Measurements from ENCODE around the gene RHBDF1. TPM values are rescaled to one million over a fixed set of nuclear protein-coding genes. Genes with fewer than 3 reads are reported as not detected.

Gene RHBDF1
- total RNA-seq, 1 experiment from 2014 or later, result 60.8 TPM

GRCh38 chr16:104355-104754 lies 31.9 kb upstream of the RHBDF1 start (continued):
- TF ChIP-seq ZNF425 (CRISPR knock-in tag; conservative IDR thresholded peaks at IDR 0.05), result no peak
- no peak for TF ChIP-seq ELF4 (CRISPR knock-in tag; IDR thresholded peaks at IDR 0.05; ENCODE audit: low read depth)
- TF ChIP-seq CTCF (IDR thresholded peaks at IDR 0.05), result no peak
- no peak for TF ChIP-seq ETV6 (CRISPR knock-in tag; IDR thresholded peaks at IDR 0.05)

- H3K4me3 Mint-ChIP-seq, result no peak overlapping the region
- H3K9me3 Mint-ChIP-seq, result no peaks in the 10 kb centered on the region
- ATAC-seq, result no peak
- DNase-seq (ENCODE audit: low spot score), result no peak
- H3K36me3 Mint-ChIP-seq, result no peaks in the 10 kb centered on the region; the same call in none of the 2 replicates
- peaks cover 3% of the 10 kb centered on the region; the same call in 1 of the 2 replicates for H3K4me1 Mint-ChIP-seq
- H3K27ac Mint-ChIP-seq, result peak overlapping the region; percentile 57; the same call in 1 of the 2 replicates
- no peak for TF ChIP-seq ESRRA (CRISPR knock-in tag; IDR thresholded peaks at IDR 0.05; ENCODE audit: borderline replicate concordance)
- TF ChIP-seq ZNF671 (CRISPR knock-in tag; IDR thresholded peaks at IDR 0.05), result no peak
- TF ChIP-seq TEAD4 (CRISPR knock-in tag; IDR thresholded peaks at IDR 0.05), result no peak
- TF ChIP-seq ATF2 (CRISPR knock-in tag; IDR thresholded peaks at IDR 0.05; ENCODE audit: borderline replicate concordance, low read depth), result no peak
- no peak for TF ChIP-seq NFATC4 (CRISPR knock-in tag; IDR thresholded peaks at IDR 0.05)
- H3K27me3 Mint-ChIP-seq (ENCODE audit: low read depth), result no peaks in the 10 kb centered on the region
- POLR2A ChIA-PET, result interaction anchor here (0.6 kb wide), 1 partner anchor 15 kb away, joined by 3 read pairs; no protein-coding TSS in a partner anchor
- CTCF ChIA-PET, result interaction anchor here (1.0 to 1.5 kb wide), 2 partner anchors 16 to 36 kb away, joined by 5 to 6 read pairs; no protein-coding TSS in a partner anchor
Observed at GRCh38 chr16:102060-102855, 29.8 kb upstream of the RHBDF1 start.

- Mint-ChIP-seq H3K4me3 (no peak overlapping the region), H3K36me3 (no peaks in the 10 kb centered on the region; the same call in none of the 2 replicates), H3K27ac (no peak overlapping the region), H3K4me1 (peaks cover under 1% of the 10 kb centered on the region; the same call in 1 of the 2 replicates), H3K27me3 (ENCODE audit: low read depth) (no peaks in the 10 kb centered on the region), H3K9me3 (no peaks in the 10 kb centered on the region)
- ATAC-seq (no peak), DNase-seq (ENCODE audit: low spot score) (no peak)
- POLR2A ChIA-PET, result no interaction called here
- CTCF ChIA-PET, result interaction anchor here (1.0 to 1.5 kb wide), 2 partner anchors 16 to 36 kb away, joined by 5 to 6 read pairs; no protein-coding TSS in a partner anchor
- TF ChIP-seq NFE2L1 (CRISPR knock-in tag; IDR thresholded peaks at IDR 0.05) (no peak), IRF2 (CRISPR knock-in tag; IDR thresholded peaks at IDR 0.05; ENCODE audit: borderline replicate concordance, low read depth) (no peak), GRHL2 (CRISPR knock-in tag; IDR thresholded peaks at IDR 0.05; ENCODE audit: insufficient replicate concordance, severe bottlenecking) (no peak), ETV6 (CRISPR knock-in tag; IDR thresholded peaks at IDR 0.05) (no peak), JAZF1 (CRISPR knock-in tag; IDR thresholded peaks at IDR 0.05) (no peak), AFF4 (CRISPR knock-in tag; IDR thresholded peaks at IDR 0.05; ENCODE audit: borderline replicate concordance) (no peak)
Observed at GRCh38 chr16:101586-101985, 29.2 kb upstream of the RHBDF1 start.

Data from WTC11 (cell line).